Measurements from ENCODE around the gene YPEL3.

YPEL3 gene

DNA sequence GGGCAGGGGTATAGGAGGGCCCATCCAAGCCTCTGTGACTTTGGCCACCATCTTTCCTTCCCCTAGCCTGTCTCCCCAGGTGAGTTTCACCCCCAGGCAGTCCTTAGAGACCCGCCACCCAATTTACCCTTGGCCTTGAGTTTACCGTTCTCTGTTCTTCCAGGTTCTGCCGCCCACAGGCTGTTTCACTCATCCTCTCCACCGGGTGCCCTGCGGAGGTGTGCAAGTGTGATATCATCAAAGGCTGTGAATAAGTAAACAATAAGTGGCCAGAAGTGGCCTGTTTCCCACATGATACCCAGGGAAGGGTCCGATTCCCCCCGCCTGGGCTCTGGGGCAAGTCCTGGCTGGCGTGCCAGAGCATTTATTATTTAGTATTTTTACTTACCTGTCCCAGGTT lies 49.8 kb downstream of the YPEL3 start:
- DNase-seq (ENCODE audit: low read depth), result no peak

All from activated T-helper 1 cell treated with Interleukin-2 at 50 U/mL for 16 hours (primary cell).